WTC11 (cell line): ENCODE measurements around the gene SMC3. TPM values are rescaled to one million over a fixed set of nuclear protein-coding genes. Genes with fewer than 3 reads are reported as not detected.
A peak's percentile ranks its signal among the peaks of the same experiment; 100 is the strongest.

Experiments
- ATAC-seq: fragments of 200-7000 bp; cut with Tn5 transposase; 2 replicates; pipeline ENCODE4 v1.10.0; 2021; ENCODE audit warnings: mild to moderate bottlenecking, moderate library complexity
- CTCF ChIA-PET: fragments of 300-600 bp; sonication (Branson Sonifier 250); formaldehyde crosslinking; loops from one replicate; lab custom pipeline; 2021; ENCODE audit warnings: antibody characterized with exemption; lab: Charles Lee
- POLR2A ChIA-PET: fragments of 350-600 bp; sonication (Branson Sonifier 250); formaldehyde crosslinking; loops from one replicate; lab custom pipeline; 2021; ENCODE audit warnings: antibody characterized with exemption; lab: Charles Lee
- DNase-seq: peaks from one replicate; pipeline ENCODE4 v3.0.0; 2021; ENCODE audit warnings: low spot score
- H3K27ac Mint-ChIP-seq: 2 replicates; pipeline ENCODE4 v1.8.0; 2021; ENCODE audit warnings: mixed read lengths
- H3K27me3 Mint-ChIP-seq: 2 replicates; pipeline ENCODE4 v1.8.0; 2021; ENCODE audit warnings: low read depth, mild to moderate bottlenecking, moderate library complexity, mixed read lengths
- H3K36me3 Mint-ChIP-seq: 2 replicates; pipeline ENCODE4 v1.8.0; 2021; ENCODE audit warnings: mixed read lengths
- H3K4me1 Mint-ChIP-seq: 2 replicates; pipeline ENCODE4 v1.8.0; 2022; ENCODE audit warnings: mixed read lengths
- H3K4me3 Mint-ChIP-seq: 2 replicates; pipeline ENCODE4 v1.8.0; 2021; ENCODE audit warnings: mild to moderate bottlenecking, moderate library complexity, mixed read lengths
- H3K9me3 Mint-ChIP-seq: 2 replicates; pipeline ENCODE4 v1.8.0; 2021; ENCODE audit warnings: mixed read lengths
- CBFB ChIP-seq: sonication (generic); formaldehyde crosslinking; IDR thresholded peaks from 2 replicates; pipeline ENCODE4 v1.8.1; 2022; ENCODE audit warnings: mild to moderate bottlenecking, low read depth, missing genetic modification reagents
- CREM ChIP-seq: sonication (generic); formaldehyde crosslinking; IDR thresholded peaks from 2 replicates; pipeline ENCODE4 v1.8.1; 2022; ENCODE audit warnings: mild to moderate bottlenecking, missing genetic modification reagents, moderate library complexity
- CTCF ChIP-seq: fragments of 200-600 bp; IDR thresholded peaks from 2 replicates; pipeline ENCODE4 v1.8.0; 2022; ENCODE audit warnings: antibody characterized with exemption
- E2F4 ChIP-seq: sonication (generic); formaldehyde crosslinking; IDR thresholded peaks from 2 replicates; pipeline ENCODE4 v1.8.1; 2022; ENCODE audit warnings: low read depth, mild to moderate bottlenecking, moderate library complexity, missing genetic modification reagents, borderline replicate concordance
- ELF4 ChIP-seq: sonication (generic); formaldehyde crosslinking; IDR thresholded peaks from 2 replicates; pipeline ENCODE4 v1.8.1; 2022; ENCODE audit warnings: low read depth, mild to moderate bottlenecking, moderate library complexity, missing genetic modification reagents
- EMX1 ChIP-seq: fragments of 250-450 bp; sonication (Bioruptor Pico); IDR thresholded peaks from 2 replicates; pipeline ENCODE4 v1.8.0; 2021; ENCODE audit warnings: mild to moderate bottlenecking
- ERG ChIP-seq: fragments of 250-450 bp; sonication (Bioruptor Pico); IDR thresholded peaks from 2 replicates; pipeline ENCODE4 v1.8.0; 2021; ENCODE audit warnings: mild to moderate bottlenecking
- FOXP1 ChIP-seq: sonication (generic); formaldehyde crosslinking; IDR thresholded peaks from 2 replicates; pipeline ENCODE4 v1.8.0; 2022; ENCODE audit warnings: missing genetic modification reagents, mild to moderate bottlenecking, moderate library complexity, borderline replicate concordance
- GRHL2 ChIP-seq: fragments of 250-450 bp; sonication (Bioruptor Pico); IDR thresholded peaks from 2 replicates; pipeline ENCODE4 v1.8.0; 2022; ENCODE audit warnings: mild to moderate bottlenecking, moderate library complexity; ENCODE audit not compliant: insufficient replicate concordance, severe bottlenecking
- MAX ChIP-seq: sonication (generic); formaldehyde crosslinking; IDR thresholded peaks from 2 replicates; pipeline ENCODE4 v1.8.0; 2022; ENCODE audit warnings: mild to moderate bottlenecking, missing genetic modification reagents
- NFE2L1 ChIP-seq: sonication (generic); formaldehyde crosslinking; IDR thresholded peaks from 2 replicates; pipeline ENCODE4 v1.8.1; 2023; ENCODE audit warnings: missing genetic modification reagents
- NR3C1 ChIP-seq: sonication (generic); formaldehyde crosslinking; conservative IDR thresholded peaks from 2 replicates; pipeline ENCODE4 v1.8.1; 2023; ENCODE audit warnings: low read depth, mild to moderate bottlenecking, missing genetic modification reagents
- RELA ChIP-seq: sonication (generic); formaldehyde crosslinking; IDR thresholded peaks from 2 replicates; pipeline ENCODE4 v1.8.1; 2022; ENCODE audit warnings: missing genetic modification reagents, mild to moderate bottlenecking, borderline replicate concordance
- SMAD3 ChIP-seq: sonication (generic); formaldehyde crosslinking; IDR thresholded peaks from 2 replicates; pipeline ENCODE4 v1.8.0; 2022; ENCODE audit warnings: missing genetic modification reagents, mild to moderate bottlenecking, borderline replicate concordance
- SOX15 ChIP-seq: fragments of 250-450 bp; sonication (Bioruptor Pico); IDR thresholded peaks from 2 replicates; pipeline ENCODE4 v1.9.0; 2021; ENCODE audit warnings: mild to moderate bottlenecking
- TEAD1 ChIP-seq: sonication (generic); formaldehyde crosslinking; IDR thresholded peaks from 2 replicates; pipeline ENCODE4 v1.8.0; 2022; ENCODE audit warnings: mild to moderate bottlenecking, missing genetic modification reagents
- TEAD4 ChIP-seq: sonication (generic); formaldehyde crosslinking; IDR thresholded peaks from 2 replicates; pipeline ENCODE4 v1.8.0; 2022; ENCODE audit warnings: mild to moderate bottlenecking, missing genetic modification reagents
- TP53 ChIP-seq: sonication (generic); formaldehyde crosslinking; IDR thresholded peaks from 2 replicates; pipeline ENCODE4 v1.8.1; 2023; ENCODE audit warnings: mild to moderate bottlenecking, missing genetic modification reagents
- ZMAT4 ChIP-seq: fragments of 250-450 bp; sonication (Bioruptor Pico); IDR thresholded peaks from 2 replicates; pipeline ENCODE4 v1.9.0; 2021; ENCODE audit warnings: mild to moderate bottlenecking
- ZNF219 ChIP-seq: sonication (generic); formaldehyde crosslinking; IDR thresholded peaks from 2 replicates; pipeline ENCODE4 v1.8.0; 2023; ENCODE audit warnings: missing genetic modification reagents, mild to moderate bottlenecking, borderline replicate concordance
- ZNF263 ChIP-seq: sonication (generic); formaldehyde crosslinking; IDR thresholded peaks from 2 replicates; pipeline ENCODE4 v1.8.1; 2022; ENCODE audit warnings: low read depth, mild to moderate bottlenecking, moderate library complexity, missing genetic modification reagents
- ZNF416 ChIP-seq: fragments of 250-450 bp; sonication (Bioruptor Pico); IDR thresholded peaks from 2 replicates; pipeline ENCODE4 v1.9.0; 2021; ENCODE audit warnings: mild to moderate bottlenecking, inconsistent platforms
- ZNF425 ChIP-seq: fragments of 250-450 bp; sonication (Bioruptor Pico); conservative IDR thresholded peaks from 2 replicates; pipeline ENCODE4 v1.9.0; 2021; ENCODE audit warnings: mild to moderate bottlenecking
- ZNF532 ChIP-seq: fragments of 250-450 bp; sonication (Bioruptor Pico); IDR thresholded peaks from 2 replicates; pipeline ENCODE4 v1.9.0; 2021; ENCODE audit warnings: mild to moderate bottlenecking, borderline replicate concordance
- total RNA-seq: library from RNA; stranded (reverse); gene quantifications from 3 replicates; pipeline ENCODE4 v1.2.3, GENCODE V29; 2021

The SMC3 gene
- total RNA-seq, 1 experiment from 2014 or later = 71.0 TPM

- POLR2A ChIA-PET = no interaction called here
- Mint-ChIP-seq H3K27ac (no peak overlapping the region), H3K4me3 (no peak overlapping the region), H3K36me3 (peaks cover 23% of the 10 kb centered on the region), H3K27me3 (no peaks in the 10 kb centered on the region), H3K4me1 (peaks cover 22% of the 10 kb centered on the region), H3K9me3 (no peaks in the 10 kb centered on the region)
- TF ChIP-seq GRHL2 (no peak), SMAD3 (CRISPR knock-in tag) (no peak), ZNF532 (CRISPR knock-in tag) (no peak), TEAD4 (CRISPR knock-in tag) (no peak), ZNF425 (CRISPR knock-in tag) (no peak), TP53 (no peak), MAX (CRISPR knock-in tag) (no peak), CBFB (CRISPR knock-in tag) (no peak), NR3C1 (CRISPR knock-in tag) (no peak), ELF4 (CRISPR knock-in tag) (no peak)
- CTCF ChIA-PET = interaction anchor here (0.6 to 2.2 kb wide), 5 partner anchors 22 to 303 kb away, joined by 3 to 5 read pairs (median 4); partner anchors contain the start of gene SMNDC1
- ATAC-seq (no peak), DNase-seq (no peak)
Measured at GRCh38 chr10:110608087-110608486, 40.6 kb downstream of the SMC3 start.

- Mint-ChIP-seq H3K9me3 (no peaks in the 10 kb centered on the region), H3K4me3 (no peak overlapping the region), H3K27me3 (no peaks in the 10 kb centered on the region), H3K27ac (peak overlapping the region; percentile 68), H3K4me1 (peaks cover 22% of the 10 kb centered on the region), H3K36me3 (peaks cover 14% of the 10 kb centered on the region)
- ATAC-seq = no peak; the same call in 1 of the 2 replicates
- CTCF ChIA-PET = interaction anchor here (0.7 kb wide), 1 partner anchor 69 kb away, joined by 3 read pairs; no protein-coding TSS in a partner anchor
- POLR2A ChIA-PET = no interaction called here
- DNase-seq = no peak
- TF ChIP-seq ZMAT4 (CRISPR knock-in tag) (no peak), SOX15 (CRISPR knock-in tag) (no peak), ERG (CRISPR knock-in tag) (no peak), RELA (CRISPR knock-in tag) (no peak), ZNF263 (CRISPR knock-in tag) (no peak), EMX1 (CRISPR knock-in tag) (no peak), FOXP1 (CRISPR knock-in tag) (no peak), E2F4 (CRISPR knock-in tag) (no peak), ZNF219 (CRISPR knock-in tag) (no peak), TEAD1 (no peak), NFE2L1 (no peak), ZNF416 (CRISPR knock-in tag) (no peak), CREM (CRISPR knock-in tag) (no peak), CTCF (no peak)
Measured at GRCh38 chr10:110609605-110610004, 42.1 kb downstream of the SMC3 start.
